ENCODE results near the gene CTIF. TPM values are rescaled to one million over a fixed set of nuclear protein-coding genes. Genes with fewer than 3 reads are reported as not detected.
"Not testable (repeated sequence)": the region's sequence is repeated elsewhere in the genome, so short reads cannot be mapped to it uniquely, and the experiment has no call there.

Gene CTIF
- total and polyA plus RNA-seq, 11 donors, result 21.2 to 93.0 (median 68.0) TPM

- no peak for TF ChIP-seq POLR2A (IDR thresholded peaks at IDR 0.05)
- TF ChIP-seq, protein P1, sequence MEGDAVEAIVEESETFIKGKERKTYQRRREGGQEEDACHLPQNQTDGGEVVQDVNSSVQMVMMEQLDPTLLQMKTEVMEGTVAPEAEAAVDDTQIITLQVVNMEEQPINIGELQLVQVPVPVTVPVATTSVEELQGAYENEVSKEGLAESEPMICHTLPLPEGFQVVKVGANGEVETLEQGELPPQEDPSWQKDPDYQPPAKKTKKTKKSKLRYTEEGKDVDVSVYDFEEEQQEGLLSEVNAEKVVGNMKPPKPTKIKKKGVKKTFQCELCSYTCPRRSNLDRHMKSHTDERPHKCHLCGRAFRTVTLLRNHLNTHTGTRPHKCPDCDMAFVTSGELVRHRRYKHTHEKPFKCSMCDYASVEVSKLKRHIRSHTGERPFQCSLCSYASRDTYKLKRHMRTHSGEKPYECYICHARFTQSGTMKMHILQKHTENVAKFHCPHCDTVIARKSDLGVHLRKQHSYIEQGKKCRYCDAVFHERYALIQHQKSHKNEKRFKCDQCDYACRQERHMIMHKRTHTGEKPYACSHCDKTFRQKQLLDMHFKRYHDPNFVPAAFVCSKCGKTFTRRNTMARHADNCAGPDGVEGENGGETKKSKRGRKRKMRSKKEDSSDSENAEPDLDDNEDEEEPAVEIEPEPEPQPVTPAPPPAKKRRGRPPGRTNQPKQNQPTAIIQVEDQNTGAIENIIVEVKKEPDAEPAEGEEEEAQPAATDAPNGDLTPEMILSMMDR (IDR thresholded peaks at IDR 0.05), result no peak
- H3K27me3 ChIP-seq, result no peaks in the 10 kb centered on the region
- no peak for ATAC-seq
- H3K4me1 ChIP-seq, result no peaks in the 10 kb centered on the region
- no peak overlapping the region for H3K4me3 ChIP-seq
- intact Hi-C loops (cut with DNase I), result no loop called here
- peaks cover 0 to 38% (median 13%) of the 10 kb centered on the region in 12 donors for H3K9me3 ChIP-seq
- no peaks in the 10 kb centered on the region for H3K36me3 ChIP-seq
- H3K27ac ChIP-seq, result no peak overlapping the region
- no peak for DNase-seq
Measured at GRCh38 chr18:48504819-48505218, 34.0 kb upstream of the CTIF start.

DNA sequence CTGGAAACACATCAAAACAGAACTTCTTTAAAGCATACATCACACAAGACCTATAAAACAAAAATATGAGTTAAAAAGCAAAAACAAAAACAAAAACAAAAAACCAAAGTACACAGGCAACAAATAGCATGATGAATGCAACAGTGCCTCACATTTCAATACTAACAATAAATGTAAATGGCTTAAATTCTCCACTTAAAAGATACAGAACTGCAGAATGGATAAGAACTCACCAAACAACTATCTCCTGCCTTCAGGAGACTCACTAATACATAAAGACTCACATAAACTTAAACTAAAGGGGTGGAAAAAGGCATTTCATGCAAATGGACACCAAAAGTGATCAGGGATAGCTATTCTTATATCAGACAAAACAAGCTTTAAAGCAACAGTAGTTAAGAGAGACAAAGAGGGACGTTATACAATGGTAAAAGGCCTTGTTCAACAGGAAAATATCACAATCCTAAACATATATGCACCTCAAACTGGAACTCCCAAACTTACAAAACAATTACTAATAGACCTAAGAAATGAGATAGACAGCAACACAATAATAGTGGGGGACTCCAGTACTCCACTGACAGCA, 31.8 kb upstream of the CTIF start:
- H3K36me3 ChIP-seq; H3K27me3 ChIP-seq; H3K4me3 ChIP-seq; H3K27ac ChIP-seq; DNase-seq; H3K4me1 ChIP-seq; ATAC-seq; intact Hi-C loops (cut with DNase I): not testable (repeated sequence)
- 81 to 94% (median 93%) methylated on average over 1 of the region's 1 CpG for WGBS, 4 donors
- peaks cover 0 to 38% (median 13%) of the 10 kb centered on the region in 12 donors for H3K9me3 ChIP-seq

GRCh38 chr18:48512498-48512897, 26.3 kb upstream of the CTIF start:
- H3K27ac ChIP-seq; H3K27me3 ChIP-seq; H3K9me3 ChIP-seq; intact Hi-C loops (cut with DNase I); H3K36me3 ChIP-seq; H3K4me1 ChIP-seq; ATAC-seq; H3K4me3 ChIP-seq; DNase-seq: not testable (repeated sequence)
- whole genome bisulfite sequencing, 4 donors, result 82 to 85% (median 84%) methylated on average over 4 of the region's 4 CpGs

DNA sequence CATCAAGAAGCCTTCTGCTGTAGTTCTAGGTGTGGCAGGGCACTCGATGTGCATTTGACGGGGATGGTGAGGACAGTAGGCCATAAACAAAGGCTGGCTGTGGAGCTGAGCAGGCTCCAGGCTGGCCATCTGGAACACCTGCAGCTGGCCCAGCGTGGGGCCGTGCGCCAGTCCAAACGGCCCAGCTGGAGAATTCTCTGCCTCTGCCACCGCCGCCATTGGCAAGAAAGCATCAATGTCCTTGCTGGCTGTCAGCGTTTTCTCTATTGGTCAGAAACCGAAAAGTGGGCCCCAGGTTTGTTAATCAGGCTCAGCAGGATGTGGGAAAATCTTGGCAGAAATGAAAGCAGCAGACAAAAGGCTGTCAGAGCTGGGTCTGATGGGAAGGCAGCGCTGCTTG, 24.0 kb upstream of the CTIF start:
- no peaks in the 10 kb centered on the region for H3K4me1 ChIP-seq
- DNase-seq (no peak), ATAC-seq (no peak)
- H3K4me3 ChIP-seq, result no peak overlapping the region
- H3K27me3 ChIP-seq, result peaks cover 0 to 4% (median 0%) of the 10 kb centered on the region in 9 donors
- H3K27ac ChIP-seq, result no peak overlapping the region
- intact Hi-C loops (cut with DNase I), result no loop called here
- H3K9me3 ChIP-seq, result no peaks in the 10 kb centered on the region
- TF ChIP-seq, protein P1 (IDR thresholded peaks at IDR 0.05), result no peak
- no peak for TF ChIP-seq POLR2A (IDR thresholded peaks at IDR 0.05)
- H3K36me3 ChIP-seq, result no peaks in the 10 kb centered on the region
- WGBS, 4 donors, result 81 to 90% (median 89%) methylated on average over 11 of the region's 11 CpGs

- TF ChIP-seq POLR2A (IDR thresholded peaks at IDR 0.05), result no peak
- TF ChIP-seq, protein P1 (IDR thresholded peaks at IDR 0.05), result no peak
- intact Hi-C loops (cut with DNase I), result no loop called here
- Histone ChIP-seq H3K27me3 (peaks cover 0 to 4% (median 0%) of the 10 kb centered on the region in 9 donors), H3K4me1 (no peaks in the 10 kb centered on the region), H3K36me3 (no peaks in the 10 kb centered on the region), H3K9me3 (no peaks in the 10 kb centered on the region), H3K4me3 (no peak overlapping the region), H3K27ac (no peak overlapping the region)
- DNase-seq (no peak), ATAC-seq (no peak)
- 74 to 82% (median 77%) methylated on average over 7 of the region's 7 CpGs for WGBS, 4 donors
Measured at GRCh38 chr18:48517048-48517447, 21.8 kb upstream of the CTIF start.

Measured in heart left ventricle (tissue), 16 donors.